ENCODE measurements around the gene NUP205.

DNA sequence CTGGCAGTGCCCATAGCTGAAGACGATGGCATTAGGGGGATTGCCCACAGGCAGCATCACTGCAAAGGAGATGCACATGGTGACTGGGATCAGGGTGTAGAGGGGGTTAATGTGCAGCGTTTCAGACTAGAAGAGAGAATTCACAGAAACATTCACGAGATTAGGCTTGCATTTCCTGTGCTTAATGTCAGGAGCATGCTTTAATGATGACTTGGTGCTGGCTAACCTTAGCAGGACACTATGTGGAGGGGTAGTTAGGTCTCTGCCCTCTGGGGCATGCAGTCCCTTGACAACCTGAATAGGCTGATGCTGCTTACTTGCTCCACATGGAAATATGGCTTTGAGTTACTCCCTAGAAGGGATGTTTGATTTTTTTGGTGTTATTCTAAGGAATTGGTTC, 126.4 kb downstream of the NUP205 start:
- TF ChIP-seq, protein P1, sequence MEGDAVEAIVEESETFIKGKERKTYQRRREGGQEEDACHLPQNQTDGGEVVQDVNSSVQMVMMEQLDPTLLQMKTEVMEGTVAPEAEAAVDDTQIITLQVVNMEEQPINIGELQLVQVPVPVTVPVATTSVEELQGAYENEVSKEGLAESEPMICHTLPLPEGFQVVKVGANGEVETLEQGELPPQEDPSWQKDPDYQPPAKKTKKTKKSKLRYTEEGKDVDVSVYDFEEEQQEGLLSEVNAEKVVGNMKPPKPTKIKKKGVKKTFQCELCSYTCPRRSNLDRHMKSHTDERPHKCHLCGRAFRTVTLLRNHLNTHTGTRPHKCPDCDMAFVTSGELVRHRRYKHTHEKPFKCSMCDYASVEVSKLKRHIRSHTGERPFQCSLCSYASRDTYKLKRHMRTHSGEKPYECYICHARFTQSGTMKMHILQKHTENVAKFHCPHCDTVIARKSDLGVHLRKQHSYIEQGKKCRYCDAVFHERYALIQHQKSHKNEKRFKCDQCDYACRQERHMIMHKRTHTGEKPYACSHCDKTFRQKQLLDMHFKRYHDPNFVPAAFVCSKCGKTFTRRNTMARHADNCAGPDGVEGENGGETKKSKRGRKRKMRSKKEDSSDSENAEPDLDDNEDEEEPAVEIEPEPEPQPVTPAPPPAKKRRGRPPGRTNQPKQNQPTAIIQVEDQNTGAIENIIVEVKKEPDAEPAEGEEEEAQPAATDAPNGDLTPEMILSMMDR (IDR thresholded peaks at IDR 0.05) = no peak
- TF ChIP-seq POLR2A (IDR thresholded peaks at IDR 0.05) = no peak

Measured in Peyer's patch (tissue), 4 donors.